ENCODE measurements around the gene ZGLP1.

ZGLP1 gene

GRCh38 chr19:10333758-10334587 is 24.4 kb upstream of the ZGLP1 start:
- H3K4me3 ChIP-seq (ENCODE audit: low read length), result peak overlapping the region; percentile 61
- TF ChIP-seq CTCF (IDR thresholded peaks at IDR 0.05; ENCODE audit: insufficient read depth, low read depth, low read length, missing control alignments), result no peak
- DNase-seq (ENCODE audit: low read depth), result no peak

GRCh38 chr19:10332965-10333757 is 23.5 kb upstream of the ZGLP1 start, which contains the start of gene RAVER1:
TSS of gene RAVER1 (minus strand) at chr19:10333529. CDS start at chr19:10333507, 22 bp downstream.
- peak within 1 kb of the TSS; percentile 61 for H3K4me3 ChIP-seq (ENCODE audit: low read length)
- DNase-seq (ENCODE audit: low read depth), result peak; percentile 99
- no peak for TF ChIP-seq CTCF (IDR thresholded peaks at IDR 0.05; ENCODE audit: insufficient read depth, low read depth, low read length, missing control alignments)

- no peak for DNase-seq (ENCODE audit: low read depth)
Measured at GRCh38 chr19:10332158-10332964, 22.7 kb upstream of the ZGLP1 start.

GRCh38 chr19:10329555-10329954 is 19.9 kb upstream of the ZGLP1 start:
- no peak for TF ChIP-seq CTCF (IDR thresholded peaks at IDR 0.05; ENCODE audit: insufficient read depth, low read depth, low read length, missing control alignments)
- H3K4me3 ChIP-seq (ENCODE audit: low read length), result no peak overlapping the region
- no peak for DNase-seq (ENCODE audit: low read depth)

More at GRCh38 chr19:10332158-10332964, 22.7 kb upstream of the ZGLP1 start:
- no peak for TF ChIP-seq CTCF (IDR thresholded peaks at IDR 0.05; ENCODE audit: insufficient read depth, low read depth, low read length, missing control alignments)
- H3K4me3 ChIP-seq (ENCODE audit: low read length), result peak overlapping the region; percentile 61

- DNase-seq (ENCODE audit: low read depth), result no peak
- no peak for TF ChIP-seq CTCF (IDR thresholded peaks at IDR 0.05; ENCODE audit: insufficient read depth, low read depth, low read length, missing control alignments)
- H3K4me3 ChIP-seq (ENCODE audit: low read length), result no peak overlapping the region
Measured at GRCh38 chr19:10328558-10329429, 19.2 kb upstream of the ZGLP1 start.

GRCh38 chr19:10327793-10328192 is 18.2 kb upstream of the ZGLP1 start:
- no peak for DNase-seq (ENCODE audit: low read depth)
- TF ChIP-seq CTCF (IDR thresholded peaks at IDR 0.05; ENCODE audit: insufficient read depth, low read depth, low read length, missing control alignments), result no peak
- no peak overlapping the region for H3K4me3 ChIP-seq (ENCODE audit: low read length)
